Measurements from ENCODE around the gene CLASP1. TPM values are rescaled to one million over a fixed set of nuclear protein-coding genes. Genes with fewer than 3 reads are reported as not detected.
"Not testable (repeated sequence)": the region's sequence is repeated elsewhere in the genome, so short reads cannot be mapped to it uniquely, and the experiment has no call there.

Gene CLASP1
- total and polyA plus RNA-seq, 9 donors = 40.3 to 67.9 (median 51.7) TPM

DNA sequence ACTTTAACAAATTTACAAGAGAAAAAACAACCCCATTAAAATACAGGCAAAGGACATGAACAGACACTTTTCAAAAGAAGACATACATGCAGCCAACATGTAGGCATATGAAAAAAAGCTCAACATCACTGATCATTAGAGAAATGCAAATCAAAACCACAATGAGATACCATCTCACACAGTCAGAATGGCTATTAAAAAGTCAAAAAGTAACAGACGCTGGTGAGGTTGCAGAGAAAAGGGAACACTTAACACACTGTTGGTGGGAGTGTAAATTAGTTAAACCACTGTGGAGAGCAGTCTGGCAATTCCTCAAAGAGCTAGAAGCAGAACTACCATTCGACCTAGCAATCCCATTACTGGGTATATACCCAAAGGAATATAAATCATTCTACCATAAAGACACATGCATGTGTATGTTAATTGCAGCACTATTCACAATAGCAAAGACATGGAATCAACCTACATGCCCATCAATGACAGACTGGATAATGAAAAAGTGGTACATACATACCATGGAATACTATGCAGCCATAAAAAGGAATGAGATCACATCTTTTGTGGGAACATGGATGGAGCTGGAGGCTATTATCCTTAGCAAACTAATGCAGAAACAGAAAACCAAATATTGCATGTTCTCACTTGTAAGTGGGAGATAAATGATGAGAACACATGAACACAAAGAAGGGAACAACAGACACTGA is 96.6 kb downstream of the CLASP1 start:
- not testable (repeated sequence) for H3K27me3 ChIP-seq (ENCODE audit: control insufficient read depth, insufficient read depth, low read length); H3K27ac ChIP-seq (ENCODE audit: low read length); DNase-seq; H3K4me3 ChIP-seq (ENCODE audit: low read length); H3K36me3 ChIP-seq (ENCODE audit: control insufficient read depth, insufficient read depth, low read length); H3K4me1 ChIP-seq (ENCODE audit: control insufficient read depth, insufficient read depth, low read length)
- WGBS (ENCODE audit: insufficient coverage) = no CpG with 5 or more reads among the region's 2 CpGs
- peaks cover 10% of the 10 kb centered on the region for H3K9me3 ChIP-seq (replicated peaks; ENCODE audit: control insufficient read depth, low read depth, low read length)

DNA sequence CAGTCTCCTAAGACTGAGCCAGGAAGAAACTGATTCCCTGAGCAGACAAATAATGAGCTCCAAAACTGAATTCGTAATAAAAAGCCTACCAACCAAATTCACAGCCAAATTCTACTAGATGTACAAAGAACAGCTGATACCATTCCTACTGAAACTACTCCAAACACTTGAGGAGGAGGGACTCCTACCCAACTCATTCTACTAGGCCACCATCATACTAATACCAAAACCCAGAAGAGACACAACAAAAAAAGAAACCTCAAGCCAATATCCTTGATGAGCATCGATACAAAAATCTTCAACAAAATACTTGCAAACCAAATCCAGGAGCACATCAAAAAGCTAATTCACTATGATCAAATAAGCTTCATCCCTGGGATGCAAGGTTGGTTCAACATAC is 98.6 kb downstream of the CLASP1 start:
- peaks cover 3% of the 10 kb centered on the region for H3K4me1 ChIP-seq (ENCODE audit: control insufficient read depth, insufficient read depth, low read length)
- 83% methylated on average over 1 of the region's 2 CpGs for WGBS (ENCODE audit: insufficient coverage)
- no peak overlapping the region for H3K27ac ChIP-seq (ENCODE audit: low read length)
- H3K4me3 ChIP-seq (ENCODE audit: low read length) = no peak overlapping the region
- peaks cover 10% of the 10 kb centered on the region for H3K9me3 ChIP-seq (replicated peaks; ENCODE audit: control insufficient read depth, low read depth, low read length)
- no peaks in the 10 kb centered on the region for H3K36me3 ChIP-seq (ENCODE audit: control insufficient read depth, insufficient read depth, low read length)
- DNase-seq = no peak
- no peaks in the 10 kb centered on the region for H3K27me3 ChIP-seq (ENCODE audit: control insufficient read depth, insufficient read depth, low read length)

DNA sequence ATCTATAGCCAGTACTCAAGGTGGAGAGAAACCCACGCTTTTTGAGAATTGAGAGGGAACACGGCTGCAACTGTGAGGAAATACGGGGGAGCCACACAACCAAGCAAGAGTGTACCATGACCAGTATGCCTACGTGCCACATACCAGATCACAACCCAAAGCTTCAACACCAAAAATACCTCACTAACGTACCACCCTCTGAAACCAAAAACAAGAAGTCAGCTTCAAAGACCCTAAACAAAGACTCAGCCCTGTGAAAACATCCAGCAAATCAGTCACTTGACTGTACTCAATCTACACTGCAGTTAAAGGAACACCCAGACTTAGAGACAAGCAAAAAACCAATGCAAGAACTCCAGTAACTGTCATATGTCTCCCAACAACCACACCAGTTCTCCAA is 101.6 kb downstream of the CLASP1 start:
- no peak for DNase-seq
- Histone ChIP-seq H3K4me3 (ENCODE audit: low read length) (no peak overlapping the region), H3K4me1 (ENCODE audit: control insufficient read depth, insufficient read depth, low read length) (peaks cover 2% of the 10 kb centered on the region), H3K9me3 (replicated peaks; ENCODE audit: control insufficient read depth, low read depth, low read length) (peaks cover 10% of the 10 kb centered on the region), H3K27ac (ENCODE audit: low read length) (no peak overlapping the region), H3K36me3 (ENCODE audit: control insufficient read depth, insufficient read depth, low read length) (no peaks in the 10 kb centered on the region), H3K27me3 (ENCODE audit: control insufficient read depth, insufficient read depth, low read length) (no peaks in the 10 kb centered on the region)
- 100% methylated on average over 5 of the region's 5 CpGs for WGBS (ENCODE audit: insufficient coverage)

- WGBS (ENCODE audit: insufficient coverage) = no CpG with 5 or more reads among the region's 2 CpGs
- H3K4me1 ChIP-seq (ENCODE audit: control insufficient read depth, insufficient read depth, low read length) = peaks cover 6% of the 10 kb centered on the region
Measured at GRCh38 chr2:121545913-121546312, 103.3 kb downstream of the CLASP1 start.

DNA sequence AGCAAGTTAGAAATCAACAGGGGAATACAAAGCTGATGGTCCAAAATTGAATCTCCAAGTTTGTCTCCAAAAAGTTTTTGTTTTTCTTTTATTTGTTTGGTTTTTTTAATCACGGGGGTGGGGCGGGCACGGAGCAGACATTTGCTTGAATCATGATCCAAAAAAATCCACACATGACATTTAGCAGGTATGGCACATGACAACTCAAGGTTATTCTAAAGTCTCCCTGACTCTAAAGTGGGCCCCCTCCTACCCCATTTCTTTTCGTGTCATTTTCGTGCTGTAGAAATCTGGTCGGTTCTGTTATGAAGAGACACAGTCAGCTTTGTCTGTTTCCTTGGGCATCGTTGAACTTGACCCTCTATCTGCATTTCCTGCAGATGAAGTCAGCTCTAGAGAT is 104.0 kb downstream of the CLASP1 start:
- no peaks in the 10 kb centered on the region for H3K27me3 ChIP-seq (ENCODE audit: control insufficient read depth, insufficient read depth, low read length)
- H3K4me3 ChIP-seq (ENCODE audit: low read length) = no peak overlapping the region
- H3K9me3 ChIP-seq (replicated peaks; ENCODE audit: control insufficient read depth, low read depth, low read length) = peaks cover 10% of the 10 kb centered on the region
- no peaks in the 10 kb centered on the region for H3K36me3 ChIP-seq (ENCODE audit: control insufficient read depth, insufficient read depth, low read length)
- no peak for DNase-seq
- peaks cover 6% of the 10 kb centered on the region for H3K4me1 ChIP-seq (ENCODE audit: control insufficient read depth, insufficient read depth, low read length)
- no CpG with 5 or more reads among the region's 7 CpGs for WGBS (ENCODE audit: insufficient coverage)
- no peak overlapping the region for H3K27ac ChIP-seq (ENCODE audit: low read length)

More at GRCh38 chr2:121545913-121546312, 103.3 kb downstream of the CLASP1 start:
- H3K27ac ChIP-seq (ENCODE audit: low read length) = no peak overlapping the region
- no peak overlapping the region for H3K4me3 ChIP-seq (ENCODE audit: low read length)
- no peaks in the 10 kb centered on the region for H3K27me3 ChIP-seq (ENCODE audit: control insufficient read depth, insufficient read depth, low read length)
- H3K9me3 ChIP-seq (replicated peaks; ENCODE audit: control insufficient read depth, low read depth, low read length) = peaks cover 10% of the 10 kb centered on the region
- no peak for DNase-seq
- H3K36me3 ChIP-seq (ENCODE audit: control insufficient read depth, insufficient read depth, low read length) = no peaks in the 10 kb centered on the region

DNA sequence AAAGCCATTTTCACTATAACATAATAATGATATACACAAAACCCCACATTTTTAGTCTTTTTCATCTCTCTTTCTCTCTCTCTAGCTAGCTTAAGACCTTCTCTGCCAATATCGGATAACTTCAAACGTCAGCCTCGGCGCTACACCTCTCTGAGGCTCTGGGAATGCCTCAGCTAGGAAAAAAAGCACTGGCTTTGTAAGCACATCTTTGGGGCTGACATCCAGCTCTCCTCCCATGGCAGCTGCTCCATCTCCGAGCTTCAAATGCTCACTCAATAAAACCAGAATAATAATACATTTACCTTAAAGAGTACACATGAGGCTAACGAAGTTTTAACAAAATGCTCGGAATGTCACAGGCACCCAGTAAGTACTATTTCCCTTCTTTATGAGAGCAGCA is 107.8 kb downstream of the CLASP1 start:
- Histone ChIP-seq H3K9me3 (replicated peaks; ENCODE audit: control insufficient read depth, low read depth, low read length) (no peaks in the 10 kb centered on the region), H3K4me1 (ENCODE audit: control insufficient read depth, insufficient read depth, low read length) (peaks cover 6% of the 10 kb centered on the region), H3K27ac (ENCODE audit: low read length) (no peak overlapping the region), H3K36me3 (ENCODE audit: control insufficient read depth, insufficient read depth, low read length) (no peaks in the 10 kb centered on the region), H3K4me3 (ENCODE audit: low read length) (no peak overlapping the region), H3K27me3 (ENCODE audit: control insufficient read depth, insufficient read depth, low read length) (no peaks in the 10 kb centered on the region)
- 40% methylated on average over 4 of the region's 7 CpGs for WGBS (ENCODE audit: insufficient coverage)
- peak; percentile 44 for DNase-seq

DNA sequence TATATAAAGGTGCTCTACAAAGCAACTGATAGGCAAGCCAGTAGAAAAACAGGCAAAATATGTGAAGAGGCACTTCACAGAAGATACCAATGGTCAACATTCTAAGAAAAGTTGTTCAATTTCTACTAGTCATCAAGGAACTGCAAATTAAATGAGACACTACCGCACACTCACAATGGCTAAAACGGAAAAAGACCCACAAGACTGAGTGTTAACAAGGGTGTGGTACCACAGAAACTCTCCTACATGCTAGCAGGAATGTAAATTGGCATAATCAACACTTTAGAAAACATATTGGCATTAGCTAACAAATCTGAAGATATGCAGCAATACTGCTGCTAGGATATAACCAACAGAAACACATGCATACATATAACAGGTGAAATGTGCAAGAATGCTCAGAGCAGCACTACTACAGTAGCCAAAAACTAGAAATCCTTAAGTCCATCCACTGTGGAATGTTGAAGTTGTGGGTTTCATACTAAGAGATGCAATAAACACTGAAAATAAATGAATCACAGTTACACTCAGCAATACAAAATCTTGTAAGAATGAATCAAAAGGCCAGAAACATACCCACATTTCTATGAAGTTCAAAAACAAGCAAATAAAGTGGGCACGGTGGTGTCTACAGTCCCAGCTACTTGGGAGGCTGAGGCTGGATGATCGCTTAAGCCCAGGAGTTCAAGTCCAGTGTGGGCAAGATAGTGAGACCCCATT is 109.4 kb downstream of the CLASP1 start:
- no peak overlapping the region for H3K4me3 ChIP-seq (ENCODE audit: low read length)
- H3K4me1 ChIP-seq (ENCODE audit: control insufficient read depth, insufficient read depth, low read length) = peaks cover 6% of the 10 kb centered on the region
- no peak overlapping the region for H3K27ac ChIP-seq (ENCODE audit: low read length)

DNA sequence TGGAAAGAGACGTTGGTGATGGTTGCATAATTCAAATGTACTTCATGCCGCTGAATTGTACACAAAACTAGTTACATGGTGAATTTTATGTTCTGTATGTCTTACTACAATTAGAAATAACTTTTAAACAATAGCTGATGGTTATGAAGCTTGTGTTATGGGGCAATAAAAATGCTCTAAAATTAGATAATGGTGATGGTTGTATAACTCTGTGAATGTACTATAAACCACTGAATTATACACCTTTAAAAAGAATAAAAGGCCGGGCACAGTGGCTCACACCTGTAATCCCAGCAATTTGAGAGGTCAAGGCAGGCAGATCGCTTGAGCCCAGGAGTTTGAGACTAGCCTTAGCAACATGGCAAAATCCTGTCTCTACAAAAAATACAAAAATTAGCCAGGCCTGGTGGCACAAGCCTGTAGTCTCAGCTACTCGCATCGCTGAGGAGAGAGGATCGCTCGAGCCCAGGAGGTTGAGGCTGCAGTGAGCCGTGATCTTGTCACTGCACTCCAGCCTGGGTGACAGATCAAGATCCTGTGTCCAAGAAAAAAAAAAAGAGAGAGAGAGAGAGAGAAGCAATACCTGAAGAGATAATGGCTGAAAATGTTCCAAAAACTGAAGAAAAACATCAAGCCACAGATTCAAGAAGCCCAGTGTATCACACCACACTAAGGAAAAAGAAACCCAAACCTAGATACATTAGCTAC is 112.3 kb downstream of the CLASP1 start:
- no peak for DNase-seq
- Histone ChIP-seq H3K4me3 (ENCODE audit: low read length) (no peak overlapping the region), H3K27me3 (ENCODE audit: control insufficient read depth, insufficient read depth, low read length) (no peaks in the 10 kb centered on the region), H3K36me3 (ENCODE audit: control insufficient read depth, insufficient read depth, low read length) (peaks cover 4% of the 10 kb centered on the region), H3K4me1 (ENCODE audit: control insufficient read depth, insufficient read depth, low read length) (peaks cover 18% of the 10 kb centered on the region), H3K27ac (ENCODE audit: low read length) (no peak overlapping the region), H3K9me3 (replicated peaks; ENCODE audit: control insufficient read depth, low read depth, low read length) (no peaks in the 10 kb centered on the region)
- 77% methylated on average over 3 of the region's 9 CpGs for WGBS (ENCODE audit: insufficient coverage)

More for the DNA sequence above, 109.4 kb downstream of the CLASP1 start:
- Histone ChIP-seq H3K27me3 (ENCODE audit: control insufficient read depth, insufficient read depth, low read length) (no peaks in the 10 kb centered on the region), H3K36me3 (ENCODE audit: control insufficient read depth, insufficient read depth, low read length) (no peaks in the 10 kb centered on the region), H3K9me3 (replicated peaks; ENCODE audit: control insufficient read depth, low read depth, low read length) (no peaks in the 10 kb centered on the region)
- WGBS (ENCODE audit: insufficient coverage) = no CpG with 5 or more reads among the region's 4 CpGs
- DNase-seq = no peak

- peaks cover 18% of the 10 kb centered on the region for H3K4me1 ChIP-seq (ENCODE audit: control insufficient read depth, insufficient read depth, low read length)
- no peaks in the 10 kb centered on the region for H3K27me3 ChIP-seq (ENCODE audit: control insufficient read depth, insufficient read depth, low read length)
- WGBS (ENCODE audit: insufficient coverage) = no CpG with 5 or more reads among the region's 1 CpG
- no peaks in the 10 kb centered on the region for H3K9me3 ChIP-seq (replicated peaks; ENCODE audit: control insufficient read depth, low read depth, low read length)
- no peak overlapping the region for H3K4me3 ChIP-seq (ENCODE audit: low read length)
- DNase-seq = peak; percentile 48
- H3K36me3 ChIP-seq (ENCODE audit: control insufficient read depth, insufficient read depth, low read length) = peaks cover 4% of the 10 kb centered on the region
- no peak overlapping the region for H3K27ac ChIP-seq (ENCODE audit: low read length)
Measured at GRCh38 chr2:121536347-121536746, 112.9 kb downstream of the CLASP1 start.

GRCh38 chr2:121534007-121534406 is 115.3 kb downstream of the CLASP1 start:
- peaks cover 20% of the 10 kb centered on the region for H3K4me1 ChIP-seq (ENCODE audit: control insufficient read depth, insufficient read depth, low read length)
- DNase-seq = no peak
- H3K36me3 ChIP-seq (ENCODE audit: control insufficient read depth, insufficient read depth, low read length) = peaks cover 4% of the 10 kb centered on the region
- H3K4me3 ChIP-seq (ENCODE audit: low read length) = no peak overlapping the region
- no peaks in the 10 kb centered on the region for H3K27me3 ChIP-seq (ENCODE audit: control insufficient read depth, insufficient read depth, low read length)
- H3K9me3 ChIP-seq (replicated peaks; ENCODE audit: control insufficient read depth, low read depth, low read length) = no peaks in the 10 kb centered on the region
- H3K27ac ChIP-seq (ENCODE audit: low read length) = no peak overlapping the region

Data from muscle of leg (tissue), 11 donors.